Panc1 (cell line): ENCODE data around the gene CPOX.

Experiments used
- POLR2AphosphoS5 ChIP-seq: IDR thresholded peaks from 2 replicates; pipeline ENCODE4 v1.6.1; 2012; ENCODE audit warnings: mild to moderate bottlenecking, low read depth, low read length, moderate library complexity
- SIN3A ChIP-seq: IDR thresholded peaks from 2 replicates; pipeline ENCODE4 v1.6.1; 2012; ENCODE audit warnings: low read depth, mild to moderate bottlenecking, low read length, moderate library complexity, borderline replicate concordance; ENCODE audit not compliant: insufficient read depth
- TF ChIP-seq, protein P1 (sequence below): fragments of 450-650 bp; IDR thresholded peaks from 2 replicates; pipeline ENCODE4 v1.5.1; 2017; ENCODE audit warnings: mild to moderate bottlenecking

DNA sequence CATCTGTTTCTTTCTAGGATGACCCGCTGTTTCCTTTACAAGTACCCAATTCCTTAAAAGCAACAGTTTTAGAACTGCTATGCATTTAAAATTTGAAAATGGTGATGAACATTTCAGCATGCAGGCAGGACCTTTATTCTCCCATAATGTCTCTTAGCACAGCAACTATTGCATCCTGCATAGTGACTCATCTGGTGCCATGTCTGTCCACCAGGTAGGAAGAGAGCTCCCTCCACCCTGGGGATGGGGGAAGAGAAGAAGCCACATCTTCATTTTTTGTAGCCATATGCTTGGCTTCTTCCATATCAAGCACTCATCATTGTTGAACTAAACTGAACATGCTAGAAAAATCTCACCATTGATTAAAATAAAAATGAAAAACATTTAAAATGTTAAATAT, 51.7 kb downstream of the CPOX start:
- TF ChIP-seq, protein P1, sequence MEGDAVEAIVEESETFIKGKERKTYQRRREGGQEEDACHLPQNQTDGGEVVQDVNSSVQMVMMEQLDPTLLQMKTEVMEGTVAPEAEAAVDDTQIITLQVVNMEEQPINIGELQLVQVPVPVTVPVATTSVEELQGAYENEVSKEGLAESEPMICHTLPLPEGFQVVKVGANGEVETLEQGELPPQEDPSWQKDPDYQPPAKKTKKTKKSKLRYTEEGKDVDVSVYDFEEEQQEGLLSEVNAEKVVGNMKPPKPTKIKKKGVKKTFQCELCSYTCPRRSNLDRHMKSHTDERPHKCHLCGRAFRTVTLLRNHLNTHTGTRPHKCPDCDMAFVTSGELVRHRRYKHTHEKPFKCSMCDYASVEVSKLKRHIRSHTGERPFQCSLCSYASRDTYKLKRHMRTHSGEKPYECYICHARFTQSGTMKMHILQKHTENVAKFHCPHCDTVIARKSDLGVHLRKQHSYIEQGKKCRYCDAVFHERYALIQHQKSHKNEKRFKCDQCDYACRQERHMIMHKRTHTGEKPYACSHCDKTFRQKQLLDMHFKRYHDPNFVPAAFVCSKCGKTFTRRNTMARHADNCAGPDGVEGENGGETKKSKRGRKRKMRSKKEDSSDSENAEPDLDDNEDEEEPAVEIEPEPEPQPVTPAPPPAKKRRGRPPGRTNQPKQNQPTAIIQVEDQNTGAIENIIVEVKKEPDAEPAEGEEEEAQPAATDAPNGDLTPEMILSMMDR: no peak
- TF ChIP-seq POLR2AphosphoS5 (no peak), SIN3A (no peak)
